HG03139 (cell line): ENCODE measurements around the gene SALL2.
"Not testable (repeated sequence)": the region's sequence is repeated elsewhere in the genome, so short reads cannot be mapped to it uniquely, and the experiment has no call there.

Experiments used
- ATAC-seq: cut with Tn5 transposase; IDR thresholded peaks from one replicate; pipeline ENCODE4 v1.9.1; 2021; ENCODE audit not compliant: unreplicated experiment

The SALL2 gene

GRCh38 chr14:21525962-21526671 lies at the start of gene SALL2:
SALL2 (minus strand) TSS chr14:21526346; CDS start chr14:21526127, 219 bp downstream.
- no peak for ATAC-seq

DNA sequence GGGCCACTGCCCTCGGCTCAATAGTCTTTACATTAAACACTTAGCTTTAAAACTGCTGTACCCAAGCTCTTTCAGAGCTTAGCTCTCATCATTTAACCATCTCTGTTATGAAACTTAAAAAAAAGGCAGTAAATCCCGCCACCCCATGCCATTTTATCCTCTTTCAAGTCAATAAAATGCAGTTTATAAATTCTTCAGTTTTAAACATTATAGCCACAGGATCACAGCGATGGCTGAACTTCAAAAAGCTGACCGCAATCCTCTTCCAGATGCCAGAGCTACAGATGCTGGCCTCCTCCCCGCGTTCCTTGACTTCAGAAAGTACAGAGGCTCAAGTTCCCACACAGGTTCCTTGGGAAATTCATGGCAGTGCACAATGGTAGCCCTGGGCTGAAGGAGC lies 49.5 kb upstream of the SALL2 start:
- no peak for ATAC-seq

GRCh38 chr14:21572604-21573003 lies 46.5 kb upstream of the SALL2 start:
- ATAC-seq, result no peak

GRCh38 chr14:21558703-21559170 lies 32.6 kb upstream of the SALL2 start:
- no peak for ATAC-seq

GRCh38 chr14:21557084-21557901 lies 31.1 kb upstream of the SALL2 start:
- no peak for ATAC-seq

DNA sequence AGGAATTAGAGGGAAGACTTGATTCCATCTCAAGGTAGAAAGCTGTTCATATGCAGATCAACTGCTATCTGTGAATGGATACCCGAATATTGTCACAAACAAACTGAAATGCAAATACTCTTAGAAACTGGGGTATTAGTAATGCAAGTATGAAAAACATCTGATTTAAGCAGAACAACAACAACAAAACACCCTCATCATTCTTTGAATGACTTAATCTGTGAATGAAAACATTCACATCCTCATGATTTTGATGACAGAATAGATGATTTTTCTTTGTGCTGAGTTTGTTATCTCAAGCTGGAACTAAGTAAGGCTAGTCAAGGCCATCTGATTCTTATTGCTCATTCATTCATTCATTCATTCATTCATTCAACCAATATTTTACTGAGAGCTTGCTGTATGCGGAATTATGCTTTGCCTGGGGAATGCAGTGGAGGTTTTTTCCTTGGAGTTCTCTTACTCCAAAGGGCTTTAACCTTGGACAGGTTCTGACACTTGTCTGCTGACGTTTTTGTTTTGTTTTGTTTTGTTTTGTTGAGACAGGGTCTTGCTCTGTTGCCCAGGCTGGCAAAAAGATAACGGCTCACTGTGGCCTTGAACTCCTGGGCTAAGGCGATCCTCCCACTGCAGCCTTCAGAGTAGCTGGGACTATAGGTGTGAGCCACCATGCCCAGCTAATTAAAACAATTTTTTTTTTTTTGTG lies 30.4 kb upstream of the SALL2 start:
- ATAC-seq, result no peak

DNA sequence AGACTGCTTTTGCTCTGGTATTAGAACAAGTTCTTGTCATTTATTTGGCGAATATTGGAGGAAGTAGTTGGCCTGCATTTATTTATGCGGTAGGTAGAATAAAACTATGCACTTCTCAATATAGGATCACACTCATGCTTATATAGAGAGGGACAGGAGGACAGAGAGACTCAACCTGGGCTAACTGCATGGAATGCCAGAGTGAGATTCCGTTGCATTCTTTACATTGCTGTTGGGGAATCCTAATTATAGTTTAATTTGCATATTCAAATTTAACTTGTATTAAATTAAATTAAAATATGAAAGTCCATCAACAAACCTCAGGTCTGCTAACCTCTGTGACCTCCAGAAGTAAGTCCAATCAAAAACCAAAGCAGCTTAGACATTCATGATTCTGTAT lies 27.1 kb upstream of the SALL2 start:
- ATAC-seq, result no peak

GRCh38 chr14:21544588-21544987 lies 18.4 kb upstream of the SALL2 start:
- ATAC-seq, result not testable (repeated sequence)

- ATAC-seq, result no peak
Measured at GRCh38 chr14:21543963-21544362, 17.8 kb upstream of the SALL2 start.

DNA sequence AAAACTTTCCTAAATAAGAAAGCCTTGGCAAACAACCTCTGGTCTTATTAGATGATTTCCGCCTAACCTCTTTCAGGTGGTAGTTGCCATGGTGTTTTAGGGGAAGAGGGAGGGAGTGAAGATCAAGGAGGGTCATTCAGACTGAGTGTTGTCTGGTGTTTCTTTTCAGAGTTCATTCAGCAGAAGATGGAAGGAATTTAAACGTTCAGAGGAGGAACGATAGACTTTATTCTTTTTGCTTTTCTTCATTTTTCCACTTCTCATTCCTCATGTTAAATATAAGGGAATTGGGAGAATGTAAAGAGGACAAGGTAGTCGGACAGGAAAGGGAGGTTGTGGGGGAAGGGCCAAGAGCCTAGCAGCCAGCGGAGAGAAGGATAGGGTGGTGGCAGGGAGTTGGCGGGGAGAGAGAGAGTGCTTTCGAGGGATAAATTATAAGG lies 17.4 kb upstream of the SALL2 start:
- no peak for ATAC-seq

DNA sequence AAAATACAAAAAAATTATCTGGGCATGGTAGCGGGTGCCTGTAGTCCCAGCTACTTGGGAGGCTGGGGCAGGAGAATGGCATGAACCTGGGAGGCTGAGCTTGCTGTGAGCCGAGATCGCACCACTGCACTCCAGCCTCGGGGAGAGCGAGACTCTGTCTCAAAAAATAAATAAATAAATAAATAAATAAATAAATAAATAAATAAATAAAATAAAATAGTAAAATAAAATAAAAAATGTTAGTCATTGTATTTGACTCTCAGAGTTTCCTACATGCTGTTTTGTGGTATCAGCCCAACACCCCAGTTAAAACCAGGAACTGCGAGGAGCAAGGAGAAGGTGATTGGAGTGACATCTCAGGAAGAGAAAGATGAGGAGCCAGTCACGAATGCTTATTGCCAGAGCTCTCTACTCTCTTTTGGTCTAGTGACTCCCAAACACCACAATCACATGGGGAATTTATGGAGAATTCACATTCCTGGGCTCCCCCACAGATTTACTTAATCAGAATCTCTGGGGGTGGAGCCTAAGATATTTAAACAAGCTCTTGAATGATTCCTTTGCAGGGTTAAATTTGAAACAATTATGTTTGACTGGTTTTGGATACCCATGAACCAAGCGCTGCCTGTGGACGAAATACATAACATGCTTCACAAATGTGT lies 15.4 kb upstream of the SALL2 start:
- ATAC-seq, result no peak

GRCh38 chr14:21539189-21539940 lies 13.2 kb upstream of the SALL2 start:
- no peak for ATAC-seq

GRCh38 chr14:21537090-21537424 lies 10.9 kb upstream of the SALL2 start:
- ATAC-seq, result no peak

DNA sequence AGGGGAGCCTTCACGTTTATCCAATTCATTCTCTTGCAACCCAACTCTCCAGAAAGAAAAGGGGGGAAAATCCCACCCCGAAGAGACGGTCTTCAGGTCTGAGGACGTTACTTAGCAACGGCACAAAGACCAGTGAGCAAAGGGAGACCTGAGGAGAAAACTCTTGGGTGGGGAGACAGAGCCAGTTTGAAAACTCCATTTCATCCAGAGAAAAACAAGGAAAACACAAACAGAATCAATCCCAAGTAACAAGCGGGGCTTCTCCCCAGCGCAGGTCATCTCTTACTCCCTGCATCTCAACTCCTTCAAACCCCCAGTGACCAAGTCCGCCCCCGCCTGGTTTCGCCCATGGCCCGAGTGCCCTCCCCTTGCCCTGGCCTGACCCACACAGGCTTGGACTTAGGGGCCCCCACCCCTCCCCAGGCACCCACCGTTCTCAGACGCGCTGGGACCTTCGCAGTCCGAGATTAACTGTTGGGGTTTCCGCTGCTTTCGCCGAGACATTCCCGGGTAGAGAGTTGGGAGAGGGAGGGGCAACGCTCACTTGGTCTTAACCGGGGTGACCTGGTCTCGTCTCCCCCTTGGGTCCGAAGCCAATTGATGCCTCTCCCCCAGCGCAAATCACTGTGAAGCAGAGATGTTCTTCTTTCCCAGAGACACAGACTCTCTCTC lies 10.4 kb upstream of the SALL2 start:
- no peak for ATAC-seq

DNA sequence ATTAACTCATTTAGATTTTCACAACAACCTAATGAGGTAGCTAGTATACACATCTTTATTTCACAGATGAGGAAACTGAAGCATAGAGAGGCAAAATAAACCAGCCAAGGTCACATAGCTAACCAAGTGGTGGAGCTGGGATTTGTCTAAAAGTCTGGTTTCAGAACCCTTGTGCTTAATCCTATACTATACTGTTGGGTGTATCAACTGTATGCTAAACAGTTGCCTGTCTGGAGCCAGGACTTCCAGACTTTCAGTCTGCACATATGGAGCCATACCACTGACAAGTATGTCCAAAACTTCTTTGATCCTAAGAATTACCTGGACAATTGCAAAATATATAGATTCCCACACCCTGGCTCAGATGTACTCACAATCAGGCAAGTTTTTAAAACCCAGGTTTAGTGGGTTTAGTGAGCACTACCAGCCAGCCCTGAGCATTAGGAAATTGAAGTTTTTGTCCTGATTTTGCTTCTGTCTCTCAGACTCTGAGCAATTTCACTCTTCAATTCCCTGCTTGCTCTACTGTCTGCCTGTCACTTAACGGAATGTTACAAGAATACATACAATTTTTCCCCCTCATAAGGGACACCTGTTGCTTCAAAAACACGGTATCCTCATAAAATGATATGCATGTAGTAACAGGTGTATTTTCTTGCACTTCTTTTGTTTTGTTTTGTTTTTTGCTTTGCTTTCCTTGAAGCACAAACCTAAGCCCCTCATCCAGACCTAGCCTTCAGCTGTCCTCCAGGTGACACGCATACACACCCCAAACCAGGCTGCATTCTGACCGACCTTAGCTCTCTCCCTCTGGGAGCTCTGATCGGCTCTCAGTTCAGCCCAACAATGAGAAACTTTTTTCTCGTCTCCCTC lies 9.6 kb upstream of the SALL2 start:
- ATAC-seq, result no peak

DNA sequence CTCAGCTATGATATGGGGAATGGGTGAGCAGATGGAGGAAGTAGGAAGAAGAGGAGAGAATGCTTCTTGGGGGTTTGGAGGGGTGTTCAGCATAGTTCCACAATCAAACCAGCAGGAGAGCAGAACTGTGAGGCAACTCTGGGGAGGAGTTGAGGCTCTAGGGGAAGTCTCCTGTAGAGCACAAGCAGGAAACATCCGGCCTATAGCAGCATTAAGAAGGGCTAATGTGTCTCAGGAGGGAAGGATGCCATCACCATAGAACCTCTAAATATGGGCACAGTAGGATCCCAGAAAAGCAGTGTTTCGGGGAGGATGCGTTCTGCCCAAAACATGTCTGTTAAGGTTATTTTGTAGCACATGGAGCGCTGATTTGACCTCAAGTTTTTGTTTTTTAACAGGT lies 8.4 kb upstream of the SALL2 start:
- ATAC-seq, result no peak

DNA sequence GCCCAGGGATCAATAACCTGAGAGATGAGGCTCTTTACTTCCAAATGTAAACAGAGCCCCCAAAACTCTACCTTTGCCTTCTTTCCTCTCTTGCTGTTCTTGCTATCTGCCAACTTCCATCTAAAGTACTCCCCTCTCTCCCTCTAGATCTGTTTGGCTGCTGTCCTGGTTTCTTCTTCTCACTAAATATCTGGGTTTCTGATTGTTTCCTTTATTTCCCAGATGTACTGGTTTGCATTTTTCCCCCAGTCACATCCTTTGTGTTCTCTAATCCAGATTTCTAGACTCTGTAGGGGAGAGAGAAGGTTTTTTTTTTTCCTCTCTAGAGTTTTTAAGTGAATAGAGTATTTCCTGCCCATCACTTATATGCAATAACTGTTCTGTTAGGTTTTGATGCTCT lies 7.1 kb upstream of the SALL2 start:
- ATAC-seq, result no peak

DNA sequence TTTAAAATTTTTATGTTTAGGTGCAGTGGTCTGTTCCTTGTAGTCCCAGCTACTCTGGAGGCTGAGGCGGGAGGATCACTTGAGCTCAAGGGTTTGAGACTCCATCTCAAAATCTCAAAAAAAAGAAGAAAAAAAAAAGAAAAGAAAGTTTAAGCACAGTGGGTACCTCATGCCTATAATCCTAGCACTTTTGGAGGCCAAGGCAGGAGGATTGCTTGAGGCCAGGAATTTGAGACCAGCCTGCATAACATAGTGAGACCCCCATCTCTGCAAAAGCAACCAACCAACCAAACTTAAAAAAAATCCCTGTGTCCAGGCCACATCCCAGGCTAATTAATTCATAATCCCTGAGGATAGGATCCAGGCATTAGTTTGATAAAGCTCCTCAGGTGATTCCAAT lies 3.4 kb upstream of the SALL2 start:
- ATAC-seq, result no peak
